Measurements from ENCODE around the gene RBX1. TPM values are rescaled to one million over a fixed set of nuclear protein-coding genes. Genes with fewer than 3 reads are reported as not detected.

RBX1 gene
- total and polyA plus RNA-seq, 2 of the 8 experiments (the other 6 are each of a cell fraction or from before 2014, with no cell fraction given): 76.5 to 119 TPM

DNA sequence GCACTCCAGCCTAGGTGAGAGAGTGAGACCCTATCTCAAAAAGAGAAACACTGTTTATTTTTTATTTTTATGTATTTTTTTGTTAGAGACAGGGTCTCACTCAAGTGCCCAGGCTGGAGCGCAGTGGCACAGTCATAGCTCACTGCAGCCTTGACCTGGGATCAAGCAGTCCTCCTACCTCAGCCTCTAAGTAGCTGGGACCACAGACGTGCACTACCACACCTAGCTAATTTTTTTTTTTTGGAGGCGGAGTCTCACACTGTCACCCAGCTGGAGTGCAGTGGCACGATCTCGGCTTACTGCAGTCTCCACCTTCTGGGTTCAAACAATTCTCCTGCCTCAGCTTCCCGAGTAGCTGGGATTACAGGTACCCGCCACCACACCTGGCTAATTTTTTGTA, 6.4 kb downstream of the RBX1 start (continued):
- TF ChIP-seq, protein P1, sequence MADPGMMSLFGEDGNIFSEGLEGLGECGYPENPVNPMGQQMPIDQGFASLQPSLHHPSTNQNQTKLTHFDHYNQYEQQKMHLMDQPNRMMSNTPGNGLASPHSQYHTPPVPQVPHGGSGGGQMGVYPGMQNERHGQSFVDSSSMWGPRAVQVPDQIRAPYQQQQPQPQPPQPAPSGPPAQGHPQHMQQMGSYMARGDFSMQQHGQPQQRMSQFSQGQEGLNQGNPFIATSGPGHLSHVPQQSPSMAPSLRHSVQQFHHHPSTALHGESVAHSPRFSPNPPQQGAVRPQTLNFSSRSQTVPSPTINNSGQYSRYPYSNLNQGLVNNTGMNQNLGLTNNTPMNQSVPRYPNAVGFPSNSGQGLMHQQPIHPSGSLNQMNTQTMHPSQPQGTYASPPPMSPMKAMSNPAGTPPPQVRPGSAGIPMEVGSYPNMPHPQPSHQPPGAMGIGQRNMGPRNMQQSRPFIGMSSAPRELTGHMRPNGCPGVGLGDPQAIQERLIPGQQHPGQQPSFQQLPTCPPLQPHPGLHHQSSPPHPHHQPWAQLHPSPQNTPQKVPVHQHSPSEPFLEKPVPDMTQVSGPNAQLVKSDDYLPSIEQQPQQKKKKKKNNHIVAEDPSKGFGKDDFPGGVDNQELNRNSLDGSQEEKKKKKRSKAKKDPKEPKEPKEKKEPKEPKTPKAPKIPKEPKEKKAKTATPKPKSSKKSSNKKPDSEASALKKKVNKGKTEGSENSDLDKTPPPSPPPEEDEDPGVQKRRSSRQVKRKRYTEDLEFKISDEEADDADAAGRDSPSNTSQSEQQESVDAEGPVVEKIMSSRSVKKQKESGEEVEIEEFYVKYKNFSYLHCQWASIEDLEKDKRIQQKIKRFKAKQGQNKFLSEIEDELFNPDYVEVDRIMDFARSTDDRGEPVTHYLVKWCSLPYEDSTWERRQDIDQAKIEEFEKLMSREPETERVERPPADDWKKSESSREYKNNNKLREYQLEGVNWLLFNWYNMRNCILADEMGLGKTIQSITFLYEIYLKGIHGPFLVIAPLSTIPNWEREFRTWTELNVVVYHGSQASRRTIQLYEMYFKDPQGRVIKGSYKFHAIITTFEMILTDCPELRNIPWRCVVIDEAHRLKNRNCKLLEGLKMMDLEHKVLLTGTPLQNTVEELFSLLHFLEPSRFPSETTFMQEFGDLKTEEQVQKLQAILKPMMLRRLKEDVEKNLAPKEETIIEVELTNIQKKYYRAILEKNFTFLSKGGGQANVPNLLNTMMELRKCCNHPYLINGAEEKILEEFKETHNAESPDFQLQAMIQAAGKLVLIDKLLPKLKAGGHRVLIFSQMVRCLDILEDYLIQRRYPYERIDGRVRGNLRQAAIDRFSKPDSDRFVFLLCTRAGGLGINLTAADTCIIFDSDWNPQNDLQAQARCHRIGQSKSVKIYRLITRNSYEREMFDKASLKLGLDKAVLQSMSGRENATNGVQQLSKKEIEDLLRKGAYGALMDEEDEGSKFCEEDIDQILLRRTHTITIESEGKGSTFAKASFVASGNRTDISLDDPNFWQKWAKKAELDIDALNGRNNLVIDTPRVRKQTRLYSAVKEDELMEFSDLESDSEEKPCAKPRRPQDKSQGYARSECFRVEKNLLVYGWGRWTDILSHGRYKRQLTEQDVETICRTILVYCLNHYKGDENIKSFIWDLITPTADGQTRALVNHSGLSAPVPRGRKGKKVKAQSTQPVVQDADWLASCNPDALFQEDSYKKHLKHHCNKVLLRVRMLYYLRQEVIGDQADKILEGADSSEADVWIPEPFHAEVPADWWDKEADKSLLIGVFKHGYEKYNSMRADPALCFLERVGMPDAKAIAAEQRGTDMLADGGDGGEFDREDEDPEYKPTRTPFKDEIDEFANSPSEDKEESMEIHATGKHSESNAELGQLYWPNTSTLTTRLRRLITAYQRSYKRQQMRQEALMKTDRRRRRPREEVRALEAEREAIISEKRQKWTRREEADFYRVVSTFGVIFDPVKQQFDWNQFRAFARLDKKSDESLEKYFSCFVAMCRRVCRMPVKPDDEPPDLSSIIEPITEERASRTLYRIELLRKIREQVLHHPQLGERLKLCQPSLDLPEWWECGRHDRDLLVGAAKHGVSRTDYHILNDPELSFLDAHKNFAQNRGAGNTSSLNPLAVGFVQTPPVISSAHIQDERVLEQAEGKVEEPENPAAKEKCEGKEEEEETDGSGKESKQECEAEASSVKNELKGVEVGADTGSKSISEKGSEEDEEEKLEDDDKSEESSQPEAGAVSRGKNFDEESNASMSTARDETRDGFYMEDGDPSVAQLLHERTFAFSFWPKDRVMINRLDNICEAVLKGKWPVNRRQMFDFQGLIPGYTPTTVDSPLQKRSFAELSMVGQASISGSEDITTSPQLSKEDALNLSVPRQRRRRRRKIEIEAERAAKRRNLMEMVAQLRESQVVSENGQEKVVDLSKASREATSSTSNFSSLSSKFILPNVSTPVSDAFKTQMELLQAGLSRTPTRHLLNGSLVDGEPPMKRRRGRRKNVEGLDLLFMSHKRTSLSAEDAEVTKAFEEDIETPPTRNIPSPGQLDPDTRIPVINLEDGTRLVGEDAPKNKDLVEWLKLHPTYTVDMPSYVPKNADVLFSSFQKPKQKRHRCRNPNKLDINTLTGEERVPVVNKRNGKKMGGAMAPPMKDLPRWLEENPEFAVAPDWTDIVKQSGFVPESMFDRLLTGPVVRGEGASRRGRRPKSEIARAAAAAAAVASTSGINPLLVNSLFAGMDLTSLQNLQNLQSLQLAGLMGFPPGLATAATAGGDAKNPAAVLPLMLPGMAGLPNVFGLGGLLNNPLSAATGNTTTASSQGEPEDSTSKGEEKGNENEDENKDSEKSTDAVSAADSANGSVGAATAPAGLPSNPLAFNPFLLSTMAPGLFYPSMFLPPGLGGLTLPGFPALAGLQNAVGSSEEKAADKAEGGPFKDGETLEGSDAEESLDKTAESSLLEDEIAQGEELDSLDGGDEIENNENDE (IDR thresholded peaks at IDR 0.05; ENCODE audit: insufficient replicate concordance, low read length): no peak
- no peak for TF ChIP-seq FOSL1 (IDR thresholded peaks at IDR 0.05; ENCODE audit: insufficient read depth, low read depth, low read length)
